Chondrocyte (in vitro differentiated cells): ENCODE results near the gene TRIM71. TPM values are rescaled to one million over a fixed set of nuclear protein-coding genes. Genes with fewer than 3 reads are reported as not detected.

Experiments
- DNase-seq: peaks from one replicate; pipeline ENCODE4 v3.0.0; 2021; ENCODE audit warnings: mixed read lengths, low spot score
- H3K27ac Mint-ChIP-seq: one replicate; pipeline ENCODE4 v1.8.0; 2021; ENCODE audit warnings: mild to moderate bottlenecking, moderate library complexity, mixed read lengths; ENCODE audit not compliant: unreplicated experiment
- H3K27me3 Mint-ChIP-seq: 2 replicates; pipeline ENCODE4 v1.8.0; 2021; ENCODE audit warnings: low read depth, mixed read lengths
- H3K36me3 Mint-ChIP-seq: 2 replicates; pipeline ENCODE4 v1.8.0; 2021; ENCODE audit warnings: low read depth, mixed read lengths
- H3K4me1 Mint-ChIP-seq: 2 replicates; pipeline ENCODE4 v1.8.0; 2021; ENCODE audit warnings: low read depth, mild to moderate bottlenecking, mixed read lengths
- H3K4me3 Mint-ChIP-seq: one replicate; pipeline ENCODE4 v1.8.0; 2021; ENCODE audit warnings: mild to moderate bottlenecking, moderate library complexity, mixed read lengths; ENCODE audit not compliant: unreplicated experiment
- H3K9me3 Mint-ChIP-seq: 2 replicates; pipeline ENCODE4 v1.8.0; 2021; ENCODE audit warnings: low read depth, mixed read lengths
- total RNA-seq: library from RNA; stranded (reverse); gene quantifications from 3 replicates; pipeline ENCODE4 v1.2.1, GENCODE V29; 2021
- TF ChIP-seq, protein P1 (sequence below): fragments of 200-600 bp; sonication (generic); IDR thresholded peaks from 2 replicates; pipeline ENCODE4 v1.5.0; 2021; ENCODE audit warnings: antibody characterized with exemption, mild to moderate bottlenecking, moderate library complexity

TRIM71 gene
- total RNA-seq, 1 donor from 2014 or later, result 0.05 TPM

- H3K4me1 Mint-ChIP-seq, result peaks cover 10% of the 10 kb centered on the region
- H3K36me3 Mint-ChIP-seq, result no peaks in the 10 kb centered on the region
- TF ChIP-seq, protein P1, sequence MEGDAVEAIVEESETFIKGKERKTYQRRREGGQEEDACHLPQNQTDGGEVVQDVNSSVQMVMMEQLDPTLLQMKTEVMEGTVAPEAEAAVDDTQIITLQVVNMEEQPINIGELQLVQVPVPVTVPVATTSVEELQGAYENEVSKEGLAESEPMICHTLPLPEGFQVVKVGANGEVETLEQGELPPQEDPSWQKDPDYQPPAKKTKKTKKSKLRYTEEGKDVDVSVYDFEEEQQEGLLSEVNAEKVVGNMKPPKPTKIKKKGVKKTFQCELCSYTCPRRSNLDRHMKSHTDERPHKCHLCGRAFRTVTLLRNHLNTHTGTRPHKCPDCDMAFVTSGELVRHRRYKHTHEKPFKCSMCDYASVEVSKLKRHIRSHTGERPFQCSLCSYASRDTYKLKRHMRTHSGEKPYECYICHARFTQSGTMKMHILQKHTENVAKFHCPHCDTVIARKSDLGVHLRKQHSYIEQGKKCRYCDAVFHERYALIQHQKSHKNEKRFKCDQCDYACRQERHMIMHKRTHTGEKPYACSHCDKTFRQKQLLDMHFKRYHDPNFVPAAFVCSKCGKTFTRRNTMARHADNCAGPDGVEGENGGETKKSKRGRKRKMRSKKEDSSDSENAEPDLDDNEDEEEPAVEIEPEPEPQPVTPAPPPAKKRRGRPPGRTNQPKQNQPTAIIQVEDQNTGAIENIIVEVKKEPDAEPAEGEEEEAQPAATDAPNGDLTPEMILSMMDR, result no peak
- no peak overlapping the region for H3K4me3 Mint-ChIP-seq
- H3K9me3 Mint-ChIP-seq, result no peaks in the 10 kb centered on the region
- DNase-seq, result no peak
- no peak overlapping the region for H3K27ac Mint-ChIP-seq
- no peaks in the 10 kb centered on the region for H3K27me3 Mint-ChIP-seq
Observed at GRCh38 chr3:32850226-32850625, 32.4 kb downstream of the TRIM71 start.

- H3K9me3 Mint-ChIP-seq, result no peaks in the 10 kb centered on the region
- TF ChIP-seq, protein P1, result no peak
- H3K4me3 Mint-ChIP-seq, result no peak overlapping the region
- H3K27ac Mint-ChIP-seq, result no peak overlapping the region
- no peaks in the 10 kb centered on the region for H3K36me3 Mint-ChIP-seq
- DNase-seq, result no peak
- peaks cover 10% of the 10 kb centered on the region for H3K4me1 Mint-ChIP-seq
- H3K27me3 Mint-ChIP-seq, result no peaks in the 10 kb centered on the region
Observed at GRCh38 chr3:32850636-32851035, 32.8 kb downstream of the TRIM71 start.

- H3K4me3 Mint-ChIP-seq, result no peak overlapping the region
- H3K9me3 Mint-ChIP-seq, result no peaks in the 10 kb centered on the region
Observed at GRCh38 chr3:32852146-32852545, 34.3 kb downstream of the TRIM71 start.

GRCh38 chr3:32855350-32855953 is 37.7 kb downstream of the TRIM71 start:
- Mint-ChIP-seq H3K4me3 (no peak overlapping the region), H3K27ac (no peak overlapping the region), H3K27me3 (no peaks in the 10 kb centered on the region), H3K9me3 (no peaks in the 10 kb centered on the region), H3K4me1 (peaks cover 9% of the 10 kb centered on the region), H3K36me3 (no peaks in the 10 kb centered on the region)
- DNase-seq, result no peak
- TF ChIP-seq, protein P1, result no peak

More at GRCh38 chr3:32852146-32852545, 34.3 kb downstream of the TRIM71 start:
- Mint-ChIP-seq H3K4me1 (peaks cover 15% of the 10 kb centered on the region), H3K27ac (no peak overlapping the region), H3K36me3 (no peaks in the 10 kb centered on the region), H3K27me3 (no peaks in the 10 kb centered on the region)
- TF ChIP-seq, protein P1, result no peak
- no peak for DNase-seq

DNA sequence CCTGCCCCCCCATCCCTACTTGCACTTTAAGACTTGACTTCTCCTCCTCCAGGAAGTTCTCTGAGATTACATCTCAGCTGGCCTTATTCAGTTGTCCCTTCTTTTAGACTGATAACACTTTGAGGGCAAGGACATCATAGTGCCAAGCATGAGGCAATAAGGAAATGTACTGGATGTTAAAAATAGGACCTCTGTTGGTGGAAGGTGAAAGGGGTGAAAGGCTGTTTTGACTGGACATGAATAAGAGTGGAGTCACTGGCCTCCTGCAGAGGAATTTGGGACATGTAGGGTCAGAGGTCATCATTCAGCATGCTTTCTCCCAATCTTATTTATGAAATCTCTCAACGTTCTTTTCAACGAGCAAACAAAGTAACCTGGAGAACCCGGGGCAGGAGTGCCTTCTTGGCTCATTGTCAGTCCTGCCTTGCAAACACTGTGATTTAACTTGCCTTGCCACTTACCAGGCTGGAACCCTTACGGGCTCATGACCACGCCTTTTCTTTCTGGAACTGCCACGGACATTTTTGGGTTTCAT is 38.6 kb downstream of the TRIM71 start:
- H3K27me3 Mint-ChIP-seq, result no peaks in the 10 kb centered on the region
- DNase-seq, result no peak
- no peaks in the 10 kb centered on the region for H3K9me3 Mint-ChIP-seq
- TF ChIP-seq, protein P1, result no peak
- H3K4me1 Mint-ChIP-seq, result peaks cover 5% of the 10 kb centered on the region
- no peak overlapping the region for H3K4me3 Mint-ChIP-seq
- H3K27ac Mint-ChIP-seq, result no peak overlapping the region
- H3K36me3 Mint-ChIP-seq, result no peaks in the 10 kb centered on the region
